Activated CD4-positive, alpha-beta memory T cell treated with anti-CD3 and anti-CD28 coated beads, Interleukin-2, amount 10 ng/mL, durations not matched to agents 7 days and 5 days (primary cell): Measurements from ENCODE around the gene DNAAF1. TPM values are rescaled to one million over a fixed set of nuclear protein-coding genes. Genes with fewer than 3 reads are reported as not detected.
"Not testable (repeated sequence)": the region's sequence is repeated elsewhere in the genome, so short reads cannot be mapped to it uniquely, and the experiment has no call there.

ENCODE experiments used
- CTCF ChIA-PET: fragments of 350-600 bp; sonication (Branson Sonifier 250); formaldehyde crosslinking; loops from one replicate; lab custom pipeline; 2021; ENCODE audit warnings: antibody characterized with exemption, inconsistent platforms; lab: Charles Lee
- POLR2A ChIA-PET: fragments of 350-600 bp; sonication (Branson Sonifier 250); formaldehyde crosslinking; loops from one replicate; lab custom pipeline; 2021; ENCODE audit warnings: antibody characterized with exemption; lab: Charles Lee
- DNase-seq: peaks from one replicate; pipeline ENCODE4 v3.0.0-alpha.2; 2020
- H3K27ac Mint-ChIP-seq: one replicate; pipeline ENCODE4 v1.8.0; 2021; ENCODE audit warnings: mild to moderate bottlenecking, mixed read lengths
- H3K27me3 Mint-ChIP-seq: one replicate; pipeline ENCODE4 v1.8.0; 2021; ENCODE audit warnings: mixed read lengths
- H3K36me3 Mint-ChIP-seq: one replicate; pipeline ENCODE4 v1.8.0; 2021; ENCODE audit warnings: low read depth, mixed read lengths
- H3K4me1 Mint-ChIP-seq: one replicate; pipeline ENCODE4 v1.8.0; 2021; ENCODE audit warnings: mixed read lengths
- H3K4me3 Mint-ChIP-seq: one replicate; pipeline ENCODE4 v1.8.0; 2021; ENCODE audit warnings: mild to moderate bottlenecking, mixed read lengths
- H3K9me3 Mint-ChIP-seq: one replicate; pipeline ENCODE4 v1.8.0; 2021; ENCODE audit warnings: mixed read lengths
- total RNA-seq, 2 experiments: library from RNA; stranded (reverse); gene quantifications; one replicate each; pipeline ENCODE4 v1.2.3, GENCODE V29; 2021

Gene DNAAF1
- total RNA-seq, 2 experiments from 2014 or later = not detected

DNA sequence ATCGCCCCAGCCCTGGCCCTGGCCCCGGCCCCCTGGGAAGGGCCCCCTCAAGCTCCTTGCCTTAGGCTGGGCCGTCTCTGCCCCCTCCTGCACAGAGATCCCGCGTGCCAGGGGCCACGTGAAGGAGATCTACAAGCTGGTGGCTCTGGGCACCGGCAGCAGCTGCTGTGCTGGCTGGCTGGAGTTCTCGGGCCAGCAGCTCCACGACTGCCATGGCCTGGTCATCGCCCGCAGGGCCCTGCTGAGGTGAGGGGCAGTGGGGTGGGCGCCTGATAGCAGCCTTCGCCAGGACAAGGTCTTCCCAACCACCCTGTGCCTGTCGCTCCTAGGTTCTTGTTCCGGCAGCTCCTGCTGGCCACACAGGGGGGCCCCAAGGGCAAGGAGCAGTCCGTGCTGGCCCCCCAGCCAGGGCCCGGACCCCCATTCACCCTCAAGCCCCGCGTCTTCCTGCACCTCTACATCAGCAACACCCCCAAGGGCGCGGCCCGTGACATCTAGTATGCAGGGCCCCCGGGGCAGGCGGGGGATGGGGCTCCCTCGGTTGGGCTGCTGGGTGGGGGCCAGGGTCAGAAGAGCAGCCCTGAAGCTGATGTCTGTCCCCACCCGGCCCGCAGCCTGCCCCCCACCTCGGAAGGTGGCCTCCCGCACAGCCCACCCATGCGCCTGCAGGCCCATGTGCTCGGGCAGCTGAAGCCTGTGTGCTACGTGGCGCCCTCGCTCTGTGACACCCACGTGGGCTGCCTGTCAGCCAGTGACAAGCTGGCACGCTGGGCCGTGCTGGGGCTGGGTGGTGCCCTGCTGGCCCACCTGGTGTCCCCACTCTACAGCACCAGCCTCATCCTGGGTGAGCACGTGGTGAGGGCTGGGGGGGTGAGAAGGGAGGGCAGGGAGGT lies 50.3 kb downstream of the DNAAF1 start:
- no peak for DNase-seq
- Mint-ChIP-seq H3K27me3 (no peaks in the 10 kb centered on the region), H3K36me3 (no peaks in the 10 kb centered on the region), H3K9me3 (no peaks in the 10 kb centered on the region), H3K27ac (no peak overlapping the region), H3K4me1 (peaks cover 19% of the 10 kb centered on the region), H3K4me3 (no peak overlapping the region)
- ChIA-PET POLR2A (no interaction called here), CTCF (interaction anchor here (0.6 to 1.1 kb wide), 2 partner anchors 8 to 111 kb away, joined by 3 to 5 read pairs; partner anchors contain the start of gene TAF1C)

DNA sequence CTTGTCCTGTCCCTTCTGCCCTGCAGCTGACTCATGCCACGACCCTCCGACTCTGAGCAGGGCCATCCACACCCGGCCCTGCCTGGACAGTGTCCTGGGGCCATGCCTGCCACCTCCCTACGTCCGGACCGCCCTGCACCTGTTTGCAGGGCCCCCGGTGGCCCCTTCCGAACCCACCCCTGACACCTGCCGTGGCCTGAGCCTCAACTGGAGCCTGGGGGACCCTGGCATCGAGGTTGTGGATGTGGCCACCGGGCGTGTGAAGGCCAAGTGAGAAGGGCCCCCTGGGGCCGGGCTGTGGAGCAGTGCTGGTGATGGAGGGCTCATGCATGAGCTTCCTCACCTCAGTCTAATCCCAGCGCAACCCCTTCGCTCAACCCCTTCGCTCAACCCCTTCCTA lies 51.0 kb downstream of the DNAAF1 start:
- CTCF ChIA-PET = no interaction called here
- H3K36me3 Mint-ChIP-seq = no peaks in the 10 kb centered on the region

DNA sequence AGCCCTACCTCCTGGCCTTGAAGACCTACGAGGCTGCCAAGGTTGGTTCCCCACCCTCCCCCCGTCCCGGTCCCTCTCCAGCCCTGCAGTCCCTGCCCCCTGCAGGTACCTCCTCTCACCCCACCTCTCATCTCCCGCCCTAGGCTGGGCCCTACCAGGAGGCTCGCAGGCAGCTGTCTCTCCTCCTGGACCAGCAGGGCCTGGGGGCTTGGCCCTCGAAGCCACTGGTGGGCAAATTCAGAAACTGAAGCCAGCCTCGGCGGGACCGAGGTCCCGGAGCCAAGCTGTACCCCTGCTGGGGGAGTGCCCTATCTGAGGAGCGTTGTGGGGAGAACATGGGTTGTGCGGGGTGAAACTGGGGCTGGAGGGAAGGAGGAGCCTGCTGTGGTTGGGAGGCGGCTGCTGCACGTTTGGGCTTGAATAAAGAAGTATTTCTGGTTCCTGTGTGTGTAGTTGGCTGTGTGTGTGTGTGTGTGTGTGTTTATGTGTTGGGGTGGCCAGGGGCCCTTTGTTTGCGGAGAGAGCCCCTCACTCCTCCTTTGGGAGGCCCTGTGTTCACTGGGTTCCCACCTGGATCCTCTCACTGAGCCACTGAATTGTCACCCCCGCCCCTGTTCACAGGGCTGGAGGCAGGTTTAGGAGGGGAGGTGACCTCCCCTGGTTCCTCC lies 51.8 kb downstream of the DNAAF1 start:
- H3K27me3 Mint-ChIP-seq = no peaks in the 10 kb centered on the region
- H3K4me3 Mint-ChIP-seq = no peak overlapping the region
- H3K9me3 Mint-ChIP-seq = no peaks in the 10 kb centered on the region
- CTCF ChIA-PET = no interaction called here
- H3K4me1 Mint-ChIP-seq = peaks cover 19% of the 10 kb centered on the region
- H3K36me3 Mint-ChIP-seq = no peaks in the 10 kb centered on the region
- POLR2A ChIA-PET = no interaction called here
- no peak overlapping the region for H3K27ac Mint-ChIP-seq
- DNase-seq = no peak

More for the DNA sequence above, 51.0 kb downstream of the DNAAF1 start:
- no peaks in the 10 kb centered on the region for H3K9me3 Mint-ChIP-seq
- DNase-seq = no peak
- H3K27me3 Mint-ChIP-seq = no peaks in the 10 kb centered on the region
- POLR2A ChIA-PET = no interaction called here
- no peak overlapping the region for H3K4me3 Mint-ChIP-seq
- peaks cover 19% of the 10 kb centered on the region for H3K4me1 Mint-ChIP-seq
- H3K27ac Mint-ChIP-seq = no peak overlapping the region

DNA sequence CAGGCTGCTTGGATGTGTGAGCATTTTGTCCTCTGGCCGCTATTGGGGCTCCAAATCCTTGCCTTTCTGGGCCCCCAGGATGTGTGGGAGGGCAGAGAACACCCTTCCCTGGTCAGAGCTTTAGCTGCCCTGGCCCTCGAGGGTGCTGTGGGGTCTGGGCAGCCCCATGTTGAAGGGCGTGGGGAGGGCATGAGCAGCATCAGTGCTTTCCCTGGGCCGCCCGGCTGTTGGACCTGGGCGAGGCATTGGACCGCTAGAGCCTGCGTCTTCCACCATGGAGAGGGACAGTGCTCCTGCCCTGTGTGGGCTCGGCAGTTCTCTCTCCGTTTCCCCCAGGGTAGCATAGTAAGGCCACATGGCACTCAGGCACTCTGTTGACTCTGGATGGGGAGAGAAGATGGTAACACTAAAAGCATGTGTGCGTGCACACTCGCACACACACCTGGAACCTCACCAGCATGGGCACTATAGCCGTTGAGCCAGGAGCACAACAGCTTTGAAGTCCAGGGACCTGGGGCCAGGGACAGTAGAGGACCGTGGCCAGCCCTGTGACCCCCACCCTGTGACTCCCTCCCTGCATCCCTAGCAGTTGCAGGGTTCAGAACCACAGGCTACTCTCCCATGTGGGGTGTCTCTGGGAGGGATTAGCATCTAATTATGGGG lies 52.5 kb downstream of the DNAAF1 start:
- no peak overlapping the region for H3K27ac Mint-ChIP-seq
- ChIA-PET CTCF (no interaction called here), POLR2A (no interaction called here)
- no peaks in the 10 kb centered on the region for H3K36me3 Mint-ChIP-seq
- DNase-seq = no peak
- no peaks in the 10 kb centered on the region for H3K27me3 Mint-ChIP-seq
- H3K9me3 Mint-ChIP-seq = no peaks in the 10 kb centered on the region
- peaks cover 19% of the 10 kb centered on the region for H3K4me1 Mint-ChIP-seq
- H3K4me3 Mint-ChIP-seq = no peak overlapping the region

DNA sequence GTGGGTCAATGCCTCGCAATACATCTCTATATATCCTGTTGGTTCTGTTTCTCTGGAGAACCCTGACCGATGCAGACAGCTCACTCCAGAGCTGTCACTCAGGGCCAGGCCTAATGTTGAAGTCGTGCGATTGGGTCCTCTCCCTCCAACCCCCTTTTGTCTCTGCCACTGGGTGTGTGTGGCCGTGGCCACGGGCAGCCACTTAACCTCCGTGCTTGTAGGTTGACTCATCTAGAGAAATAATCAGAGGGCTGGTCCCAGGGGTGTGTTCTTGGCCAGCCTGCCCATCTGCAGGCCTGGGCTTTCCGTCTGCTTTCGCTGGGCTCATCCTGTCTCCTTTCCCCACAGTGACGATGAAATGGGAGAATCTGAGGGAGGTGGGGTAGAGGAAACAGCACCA lies 53.3 kb downstream of the DNAAF1 start:
- H3K27ac Mint-ChIP-seq = no peak overlapping the region
- no peaks in the 10 kb centered on the region for H3K27me3 Mint-ChIP-seq
- no peaks in the 10 kb centered on the region for H3K9me3 Mint-ChIP-seq
- H3K36me3 Mint-ChIP-seq = no peaks in the 10 kb centered on the region
- ChIA-PET POLR2A (no interaction called here), CTCF (interaction anchor here (1.2 kb wide), 1 partner anchor 11 kb away, joined by 4 read pairs; the partner anchor contains the start of gene TAF1C)
- H3K4me1 Mint-ChIP-seq = peaks cover 16% of the 10 kb centered on the region
- H3K4me3 Mint-ChIP-seq = no peak overlapping the region
- no peak for DNase-seq

DNA sequence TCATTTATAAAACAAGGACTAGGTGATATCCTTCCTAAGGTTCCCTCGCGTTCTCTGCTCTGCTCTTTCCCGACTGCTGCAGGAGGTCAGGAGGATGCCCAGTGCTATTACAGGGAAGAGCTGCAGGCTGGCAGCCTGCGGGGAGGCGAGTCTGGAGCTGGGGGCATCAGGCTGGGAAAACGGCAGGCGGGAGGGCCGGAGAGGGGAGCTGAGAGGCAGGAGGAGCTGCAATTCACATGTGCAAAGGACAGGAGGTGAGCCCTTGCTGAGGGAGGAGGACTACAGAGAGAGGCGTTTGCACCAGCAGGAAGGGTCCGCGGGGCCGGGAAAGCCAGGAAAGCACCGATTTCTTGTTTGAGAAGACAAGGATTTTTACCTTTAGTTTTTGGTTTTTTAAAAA lies 54.0 kb downstream of the DNAAF1 start:
- Mint-ChIP-seq H3K4me3 (no peak overlapping the region), H3K27me3 (no peaks in the 10 kb centered on the region), H3K9me3 (no peaks in the 10 kb centered on the region), H3K4me1 (peaks cover 9% of the 10 kb centered on the region), H3K27ac (no peak overlapping the region), H3K36me3 (no peaks in the 10 kb centered on the region)
- DNase-seq = no peak
- ChIA-PET POLR2A (no interaction called here), CTCF (interaction anchor here (1.0 to 1.2 kb wide), 2 partner anchors 12 kb away, joined by 3 to 4 read pairs; partner anchors contain the start of gene TAF1C)

DNA sequence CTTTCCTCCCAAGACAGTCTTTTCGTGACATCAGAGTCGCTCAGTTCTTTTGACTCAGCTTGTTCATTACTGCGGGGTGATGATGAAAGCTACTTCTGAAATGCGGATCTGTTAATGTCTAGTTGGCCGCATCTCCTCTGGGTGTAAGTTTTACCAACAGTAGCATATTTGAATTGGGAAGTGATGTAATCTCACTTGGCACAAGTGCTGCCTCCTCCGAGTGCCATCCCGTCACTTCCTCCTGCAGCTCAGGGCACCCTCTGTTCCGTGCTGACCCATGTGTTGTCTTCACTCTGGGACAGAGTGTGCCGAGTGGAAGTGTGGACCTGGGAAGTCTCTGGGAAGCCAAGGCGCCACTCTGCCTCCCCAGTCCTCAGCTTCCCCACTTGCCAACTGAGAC lies 54.8 kb downstream of the DNAAF1 start:
- Mint-ChIP-seq H3K27ac (no peak overlapping the region), H3K4me1 (peaks cover under 1% of the 10 kb centered on the region), H3K4me3 (no peak overlapping the region), H3K36me3 (no peaks in the 10 kb centered on the region), H3K27me3 (no peaks in the 10 kb centered on the region), H3K9me3 (no peaks in the 10 kb centered on the region)
- CTCF ChIA-PET = interaction anchor here (1.0 kb wide), 1 partner anchor 13 kb away, joined by 3 read pairs; the partner anchor contains the start of gene TAF1C
- DNase-seq = no peak
- POLR2A ChIA-PET = no interaction called here

DNA sequence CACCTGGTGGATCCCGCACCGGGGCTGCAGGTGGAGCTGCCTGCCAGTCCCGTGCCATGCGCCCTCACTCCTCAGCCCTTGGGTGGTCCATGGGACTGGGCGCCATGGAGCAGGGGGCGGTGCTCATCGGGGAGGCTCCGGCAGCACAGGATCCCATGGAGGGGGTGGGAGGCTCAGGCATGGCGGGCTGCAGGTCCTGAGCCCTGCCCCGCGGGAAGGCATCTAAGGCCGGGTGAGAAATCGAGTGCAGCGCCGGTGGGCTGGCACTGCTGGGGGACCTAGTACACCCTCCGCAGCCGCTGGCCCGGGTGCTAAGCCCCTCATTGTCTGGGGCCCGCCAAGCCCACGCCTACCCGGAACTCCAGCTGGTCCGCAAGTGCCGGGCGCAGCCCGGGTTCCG lies 59.4 kb downstream of the DNAAF1 start:
- CTCF ChIA-PET = interaction anchor here (1.2 kb wide), 1 partner anchor 17 kb away, joined by 4 read pairs; the partner anchor contains the start of gene TAF1C
- POLR2A ChIA-PET, DNase-seq, H3K4me3 Mint-ChIP-seq, H3K9me3 Mint-ChIP-seq, H3K4me1 Mint-ChIP-seq, H3K27me3 Mint-ChIP-seq, H3K27ac Mint-ChIP-seq, H3K36me3 Mint-ChIP-seq: not testable (repeated sequence)

DNA sequence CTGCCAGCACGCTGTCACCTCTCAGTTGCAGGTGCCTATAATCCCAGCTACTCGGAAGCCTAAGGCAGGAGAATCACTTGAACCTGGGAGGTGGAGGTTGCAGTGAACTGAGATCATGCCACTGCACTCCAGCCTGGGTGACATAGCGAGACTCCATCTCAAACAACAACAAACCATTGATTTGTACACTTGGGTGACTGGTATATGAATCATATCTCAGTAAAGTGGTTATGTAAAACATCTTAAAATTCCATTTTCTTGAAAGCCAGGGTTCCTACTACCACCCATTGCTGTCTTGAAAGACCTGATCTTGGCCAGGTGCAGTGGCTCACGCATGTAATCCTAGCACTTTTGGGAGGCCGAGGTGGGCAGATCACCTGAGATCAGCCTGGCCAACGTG lies 60.0 kb downstream of the DNAAF1 start:
- POLR2A ChIA-PET, H3K4me1 Mint-ChIP-seq, H3K36me3 Mint-ChIP-seq, H3K27ac Mint-ChIP-seq, H3K9me3 Mint-ChIP-seq, H3K27me3 Mint-ChIP-seq, DNase-seq, H3K4me3 Mint-ChIP-seq, CTCF ChIA-PET: not testable (repeated sequence)

DNA sequence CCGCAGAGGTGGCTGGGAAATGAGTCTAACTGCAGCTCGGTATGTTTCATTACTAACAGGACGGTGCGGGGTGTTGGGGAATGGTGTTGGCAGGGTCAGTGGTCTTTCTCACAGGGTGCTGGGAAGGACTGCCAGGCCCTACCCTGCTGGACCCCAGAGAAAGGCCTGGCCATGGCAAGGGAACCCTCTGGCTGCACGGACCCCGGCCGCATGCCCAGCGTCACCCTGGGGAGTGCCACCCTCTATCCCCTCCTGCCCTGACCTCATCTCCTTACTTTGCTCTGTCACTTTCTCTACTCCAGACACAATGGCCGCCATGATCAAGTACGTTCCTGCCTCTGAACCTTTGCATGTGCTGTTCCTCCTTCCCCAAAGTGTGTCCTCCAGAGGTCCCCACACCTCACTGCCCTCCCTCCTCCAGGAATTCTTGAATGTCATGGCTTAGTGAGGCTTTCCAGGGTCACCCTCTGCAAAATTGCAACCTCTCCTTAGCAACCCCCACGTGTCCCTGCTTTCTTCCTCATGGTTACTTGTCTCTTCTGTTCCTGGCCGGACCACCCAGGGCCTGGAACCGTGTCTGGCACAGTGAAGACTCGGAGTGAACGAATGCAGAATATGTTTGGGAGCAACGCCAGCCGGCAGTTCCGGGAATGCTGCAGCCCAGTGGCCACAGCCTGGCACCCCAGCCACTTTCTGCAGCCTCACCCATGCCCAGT lies 61.0 kb downstream of the DNAAF1 start:
- H3K27me3 Mint-ChIP-seq = peaks cover 1% of the 10 kb centered on the region
- no peaks in the 10 kb centered on the region for H3K9me3 Mint-ChIP-seq
- no peak overlapping the region for H3K27ac Mint-ChIP-seq
- no peak overlapping the region for H3K4me3 Mint-ChIP-seq
- ChIA-PET POLR2A (no interaction called here), CTCF (interaction anchor here (1.0 kb wide), 1 partner anchor 13 kb away, joined by 3 read pairs; no protein-coding TSS in a partner anchor)
- H3K36me3 Mint-ChIP-seq = no peaks in the 10 kb centered on the region
- no peak for DNase-seq
- no peaks in the 10 kb centered on the region for H3K4me1 Mint-ChIP-seq

DNA sequence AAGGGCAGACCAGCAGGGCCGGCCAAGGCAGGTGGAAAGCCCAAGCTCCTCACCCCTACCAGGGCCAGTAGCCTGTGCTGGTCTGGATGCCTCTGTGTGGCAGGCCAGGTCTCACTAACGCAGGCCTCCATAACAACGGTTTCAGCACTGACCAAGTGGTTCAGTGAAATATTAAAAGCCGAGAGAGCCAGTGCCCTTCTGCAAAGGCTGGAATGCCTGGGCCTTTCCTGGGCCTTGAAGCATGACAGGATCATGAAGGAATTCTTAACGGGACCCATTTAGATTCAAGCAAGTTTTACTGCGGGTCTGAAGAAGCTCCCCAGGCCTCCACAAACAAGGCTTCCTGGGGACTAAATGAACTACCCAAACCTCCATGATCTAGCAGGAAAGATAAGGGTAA lies 62.1 kb downstream of the DNAAF1 start:
- DNase-seq = no peak
- no peak overlapping the region for H3K27ac Mint-ChIP-seq
- H3K9me3 Mint-ChIP-seq = no peaks in the 10 kb centered on the region
- POLR2A ChIA-PET = no interaction called here
- H3K36me3 Mint-ChIP-seq = no peaks in the 10 kb centered on the region
- no peaks in the 10 kb centered on the region for H3K4me1 Mint-ChIP-seq
- H3K4me3 Mint-ChIP-seq = no peak overlapping the region
- CTCF ChIA-PET = no interaction called here
- H3K27me3 Mint-ChIP-seq = peaks cover 1% of the 10 kb centered on the region

DNA sequence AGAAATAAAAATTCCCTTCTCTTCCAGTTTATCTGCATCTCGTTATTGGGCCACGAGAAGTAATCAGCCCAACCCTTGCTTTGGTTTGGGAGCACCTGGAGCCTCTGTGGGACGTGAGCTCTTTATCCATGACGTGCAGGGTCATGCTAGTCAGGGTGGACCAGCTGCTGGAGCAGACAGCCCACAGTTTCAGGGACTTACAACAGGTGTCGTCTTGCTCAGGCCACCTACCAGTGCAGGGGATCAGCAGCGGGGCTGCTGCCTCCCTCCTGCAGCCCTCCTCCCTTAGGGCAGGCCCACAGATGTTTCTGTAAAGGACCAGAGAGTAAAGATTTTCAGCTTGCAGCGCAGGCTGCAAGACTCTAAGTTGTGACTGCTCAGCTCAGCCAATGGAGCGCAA lies 62.8 kb downstream of the DNAAF1 start:
- no peak overlapping the region for H3K4me3 Mint-ChIP-seq
- DNase-seq = no peak
- no peaks in the 10 kb centered on the region for H3K36me3 Mint-ChIP-seq
- CTCF ChIA-PET = no interaction called here
- H3K4me1 Mint-ChIP-seq = no peaks in the 10 kb centered on the region
- peaks cover 1% of the 10 kb centered on the region for H3K27me3 Mint-ChIP-seq
- POLR2A ChIA-PET = no interaction called here
- H3K9me3 Mint-ChIP-seq = no peaks in the 10 kb centered on the region
- no peak overlapping the region for H3K27ac Mint-ChIP-seq
